ENCODE results near the gene AGRN.

Gene AGRN

DNA sequence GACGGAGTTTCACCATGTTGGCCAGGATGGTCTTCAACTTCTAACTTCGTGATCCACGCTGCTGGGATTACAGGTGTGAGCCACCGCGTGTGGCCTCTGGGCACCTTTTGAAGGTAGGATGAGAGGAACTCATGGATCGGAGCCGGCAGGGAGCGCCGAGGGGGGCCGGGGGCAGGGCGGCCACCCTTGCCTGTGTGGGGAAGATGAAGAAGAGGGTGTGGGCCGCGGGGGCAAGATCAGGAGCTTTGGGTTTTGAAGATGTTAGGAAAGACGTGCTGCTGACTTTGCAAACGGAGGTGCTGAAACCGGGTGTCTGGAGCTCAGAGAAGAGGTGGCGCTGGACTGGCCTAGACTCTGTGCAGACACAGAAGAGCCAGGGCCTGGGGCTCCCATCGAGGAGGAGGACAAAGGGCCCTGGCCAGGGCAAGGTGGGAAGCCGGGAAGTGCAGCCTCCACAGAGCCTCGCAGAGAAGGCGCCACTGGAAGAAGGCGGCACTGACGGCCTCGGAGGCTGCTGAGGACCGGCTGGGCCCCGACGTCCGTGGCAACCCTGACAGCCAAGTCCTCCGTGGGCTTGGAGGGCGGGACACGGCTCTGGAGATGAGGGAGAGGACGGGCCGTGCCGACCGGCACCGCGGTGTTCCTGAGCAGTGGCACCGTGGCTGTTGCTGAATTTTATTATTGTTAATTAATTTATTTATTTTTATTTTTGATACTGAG lies 40.5 kb downstream of the AGRN start:
- Mint-ChIP-seq H3K27me3 (ENCODE audit: low read depth) (peaks cover 74% of the 10 kb centered on the region), H3K4me3 (peak overlapping the region; percentile 15 to 46 (median 23)), H3K27ac (no peak overlapping the region), H3K9me3 (no peaks in the 10 kb centered on the region), H3K4me1 (peaks cover 2% of the 10 kb centered on the region), H3K36me3 (ENCODE audit: low read depth) (peaks cover 8% of the 10 kb centered on the region)
- TF ChIP-seq CTCF (IDR thresholded peaks at IDR 0.05; ENCODE audit: unreplicated experiment in 3 of 3) = no peak

DNA sequence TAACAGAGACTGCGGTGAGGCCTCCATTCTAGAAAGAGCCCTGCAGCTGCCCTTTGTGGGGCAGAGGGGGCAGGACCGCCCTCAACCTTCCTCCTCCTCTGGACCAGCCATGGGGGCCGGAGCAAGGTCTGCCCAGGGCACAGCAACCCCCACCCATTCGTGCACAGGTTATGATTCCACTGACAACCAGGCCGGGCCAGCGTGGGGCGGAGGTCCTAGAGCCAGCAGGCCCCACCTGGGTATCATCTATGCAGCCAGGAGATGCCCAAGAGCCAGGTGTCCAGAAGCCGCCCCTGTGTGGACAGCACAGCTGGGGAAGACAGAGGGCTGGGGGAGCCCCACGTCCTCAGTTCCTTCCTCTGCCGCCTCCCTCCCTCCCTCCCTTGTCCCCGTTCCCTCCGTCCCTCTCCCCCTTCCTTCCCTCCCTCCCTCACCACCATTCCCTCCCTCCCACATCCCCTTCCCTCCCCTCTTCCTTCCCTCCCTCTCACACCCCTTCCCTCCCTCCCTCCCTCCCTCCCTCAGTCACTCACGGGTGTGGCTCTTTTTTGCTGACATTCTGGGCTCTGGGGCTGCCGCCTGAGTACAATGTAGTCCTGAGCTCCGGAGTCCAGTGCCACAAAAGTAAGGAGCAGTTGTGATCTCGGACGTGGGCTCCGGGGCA lies 41.9 kb downstream of the AGRN start:
- Mint-ChIP-seq H3K4me1 (peaks cover 6% of the 10 kb centered on the region), H3K27ac (no peak overlapping the region), H3K4me3 (no peak overlapping the region), H3K9me3 (no peaks in the 10 kb centered on the region), H3K27me3 (ENCODE audit: low read depth) (peaks cover 79% of the 10 kb centered on the region), H3K36me3 (ENCODE audit: low read depth) (no peaks in the 10 kb centered on the region)
- TF ChIP-seq CTCF (IDR thresholded peaks at IDR 0.05; ENCODE audit: unreplicated experiment in 3 of 3) = no peak

DNA sequence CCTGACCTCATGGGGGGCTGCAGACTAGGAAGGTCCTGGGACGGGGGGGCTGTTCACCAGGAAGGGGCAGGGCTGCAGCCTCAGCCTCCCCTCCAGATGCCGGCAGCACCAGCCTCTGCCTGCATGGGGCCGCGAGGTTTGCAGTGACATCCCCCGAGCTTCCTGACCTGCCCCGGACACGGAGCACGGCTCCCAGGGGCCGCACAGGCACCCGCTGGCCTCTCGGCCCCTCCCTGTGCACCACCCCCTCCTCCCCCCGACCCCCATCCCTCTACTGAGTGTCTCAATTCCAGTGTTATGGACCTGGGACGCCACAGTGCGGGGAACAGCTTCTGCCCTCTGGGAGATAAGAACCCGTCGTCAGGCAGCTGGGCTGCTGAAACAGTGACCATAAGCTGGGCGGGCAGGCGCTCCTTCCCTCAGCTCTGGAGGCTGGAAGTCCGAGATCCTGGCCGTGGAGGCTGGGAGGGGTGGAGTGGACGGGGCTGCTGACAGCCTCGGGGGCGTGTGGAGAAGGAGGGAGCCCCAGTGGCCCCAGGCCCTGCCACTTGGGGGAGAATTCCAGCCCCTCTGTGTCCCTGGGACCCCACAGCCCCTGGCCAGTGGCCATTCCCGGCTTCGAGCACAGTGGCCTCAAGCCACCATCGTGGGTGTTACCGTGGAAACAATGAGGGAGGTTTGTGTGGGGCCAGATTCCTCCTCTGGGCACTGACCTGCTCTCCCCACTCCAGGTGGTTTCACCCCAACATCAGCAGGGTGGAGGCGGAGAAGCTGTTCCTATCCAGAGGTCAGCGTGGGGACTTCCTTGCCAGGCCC lies 42.6 kb downstream of the AGRN start:
- Mint-ChIP-seq H3K9me3 (no peaks in the 10 kb centered on the region), H3K27ac (no peak overlapping the region), H3K4me3 (no peak overlapping the region), H3K36me3 (ENCODE audit: low read depth) (no peaks in the 10 kb centered on the region), H3K4me1 (peaks cover 6% of the 10 kb centered on the region), H3K27me3 (ENCODE audit: low read depth) (peaks cover 74% of the 10 kb centered on the region)
- no peak for TF ChIP-seq CTCF (IDR thresholded peaks at IDR 0.05; ENCODE audit: unreplicated experiment in 3 of 3)

GRCh38 chr1:1063261-1063944 lies 43.5 kb downstream of the AGRN start:
- Mint-ChIP-seq H3K9me3 (no peaks in the 10 kb centered on the region), H3K27me3 (ENCODE audit: low read depth) (peaks cover 71% of the 10 kb centered on the region), H3K36me3 (ENCODE audit: low read depth) (no peaks in the 10 kb centered on the region), H3K4me1 (peaks cover 6% of the 10 kb centered on the region), H3K4me3 (no peak overlapping the region), H3K27ac (no peak overlapping the region)
- TF ChIP-seq CTCF (IDR thresholded peaks at IDR 0.05; ENCODE audit: unreplicated experiment in 3 of 3) = no peak

- H3K9me3 Mint-ChIP-seq = no peaks in the 10 kb centered on the region
- peaks cover 6% of the 10 kb centered on the region for H3K4me1 Mint-ChIP-seq
- no peaks in the 10 kb centered on the region for H3K36me3 Mint-ChIP-seq (ENCODE audit: low read depth)
- TF ChIP-seq CTCF (IDR thresholded peaks at IDR 0.05; ENCODE audit: unreplicated experiment in 3 of 3) = peak; percentile 81 to 94 (median 89)
- no peak overlapping the region for H3K4me3 Mint-ChIP-seq
- no peak overlapping the region for H3K27ac Mint-ChIP-seq
- peaks cover 65% of the 10 kb centered on the region for H3K27me3 Mint-ChIP-seq (ENCODE audit: low read depth)
Observed at GRCh38 chr1:1063945-1064831, 44.3 kb downstream of the AGRN start.

Data from nephron (organoid).